GM10847 (cell line): ENCODE measurements around the gene ECE1.

Source experiments
- POLR2A ChIP-seq: IDR thresholded peaks from 2 replicates; pipeline ENCODE4 v1.6.1; 2011; ENCODE audit not compliant: insufficient read length; ENCODE audit errors: extremely low read depth

The ECE1 gene

DNA sequence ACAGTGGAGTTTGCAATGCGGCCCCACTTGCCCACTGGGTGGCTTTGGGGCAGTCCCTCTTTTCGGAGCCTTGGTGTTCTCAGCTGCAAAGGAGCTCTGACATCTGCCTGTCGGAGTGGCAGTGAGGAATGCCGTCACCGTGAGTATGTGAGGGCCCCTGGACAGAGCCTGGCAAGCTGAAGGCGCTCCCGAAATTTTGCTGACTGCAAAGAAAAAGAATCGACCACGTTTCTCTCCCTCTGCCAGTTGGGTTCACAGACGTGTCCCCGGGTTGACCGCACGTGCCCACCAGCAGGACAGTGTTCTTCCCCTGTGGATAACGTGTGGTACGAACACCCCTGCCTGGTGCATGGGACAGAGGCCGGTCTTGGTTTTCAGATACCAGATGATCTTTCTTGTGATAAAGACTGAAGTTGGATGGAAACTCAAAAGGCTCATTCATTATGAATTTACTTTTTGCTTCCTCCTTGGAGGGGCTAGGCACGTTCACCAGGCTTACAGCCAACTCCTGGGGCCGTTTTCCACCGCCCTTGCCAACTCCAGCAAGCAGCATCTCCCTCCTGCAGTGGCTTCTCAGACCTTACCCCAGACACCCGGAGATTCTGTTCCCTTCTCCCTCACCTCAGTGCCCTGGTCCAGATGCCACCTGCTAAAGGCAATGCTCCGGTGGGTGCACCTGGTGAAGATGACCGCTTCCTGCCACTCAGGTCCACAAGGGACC is 29.7 kb downstream of the ECE1 start:
- no peak for TF ChIP-seq POLR2A

DNA sequence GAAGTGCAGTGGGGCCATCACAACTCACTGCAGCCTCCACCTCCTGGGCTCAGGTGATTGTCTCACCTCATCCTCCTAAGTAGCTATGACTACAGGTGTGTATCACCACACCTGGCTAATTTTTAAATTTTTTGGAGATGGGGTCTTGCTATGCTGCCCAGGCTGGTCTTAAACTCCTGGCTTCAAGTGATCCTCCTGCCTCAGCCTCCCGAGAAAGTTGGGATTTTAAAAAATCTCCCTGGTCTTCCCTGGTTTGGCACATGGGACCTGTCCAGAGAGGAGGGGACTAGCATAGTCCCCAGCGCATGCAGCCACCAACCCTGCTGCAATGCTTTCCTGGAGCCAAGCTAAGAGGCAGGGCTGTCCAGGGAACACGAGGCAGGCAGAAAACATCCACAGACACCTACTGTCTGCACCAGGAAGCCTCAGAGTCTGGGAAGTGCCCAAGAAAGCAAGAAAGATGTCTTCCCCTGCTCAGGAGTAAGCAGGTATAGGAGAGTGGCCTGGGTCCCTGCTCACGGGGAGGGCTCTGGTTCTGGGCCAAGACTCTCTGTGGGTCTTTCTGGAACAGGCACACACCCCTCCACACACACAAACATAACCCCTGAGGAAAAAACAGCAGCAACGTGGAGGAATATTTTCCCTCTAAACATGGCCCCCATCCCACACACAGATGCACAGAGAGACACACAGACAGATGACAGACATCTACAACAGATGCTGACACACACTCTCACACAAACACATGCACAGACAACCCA is 30.8 kb downstream of the ECE1 start:
- TF ChIP-seq POLR2A = no peak

DNA sequence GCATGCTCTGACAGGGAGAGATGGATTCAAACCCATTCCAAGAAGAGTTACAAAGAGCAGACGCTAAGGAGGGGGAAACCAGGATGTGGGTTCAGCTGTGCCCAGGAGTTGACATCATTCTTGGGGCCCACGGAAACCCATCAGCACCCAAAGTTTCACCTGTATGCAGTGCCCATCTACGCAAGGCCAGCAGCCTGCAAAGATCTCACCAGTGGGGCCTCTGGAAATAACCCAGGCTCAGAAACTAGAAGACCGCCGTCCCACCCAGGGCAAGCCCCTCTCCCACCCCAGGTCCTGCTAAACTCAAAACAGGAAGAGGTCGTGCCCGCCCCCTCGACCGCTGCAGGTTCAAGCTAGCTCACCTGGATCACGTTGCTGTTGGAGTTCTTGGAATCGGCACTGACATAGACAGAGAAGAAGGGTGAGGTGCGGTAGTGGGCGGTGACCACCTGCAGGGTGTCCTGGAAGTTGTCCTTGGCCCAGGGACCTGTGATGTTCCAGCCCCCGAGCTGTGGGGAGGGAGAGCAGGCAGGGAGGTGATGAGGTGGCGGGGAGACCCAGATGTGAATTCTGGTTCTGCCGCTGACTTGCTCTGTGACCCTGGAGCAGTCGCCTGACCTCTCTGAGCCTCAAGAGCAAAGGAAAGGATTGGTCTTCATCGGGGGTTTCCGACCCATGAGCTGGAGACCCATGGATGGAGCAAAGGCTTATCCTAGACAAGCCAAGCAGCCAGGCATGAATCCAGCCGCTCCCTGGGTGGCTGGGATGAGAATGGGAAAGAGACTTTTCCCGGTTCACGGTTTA is 31.7 kb downstream of the ECE1 start:
- TF ChIP-seq POLR2A = no peak

DNA sequence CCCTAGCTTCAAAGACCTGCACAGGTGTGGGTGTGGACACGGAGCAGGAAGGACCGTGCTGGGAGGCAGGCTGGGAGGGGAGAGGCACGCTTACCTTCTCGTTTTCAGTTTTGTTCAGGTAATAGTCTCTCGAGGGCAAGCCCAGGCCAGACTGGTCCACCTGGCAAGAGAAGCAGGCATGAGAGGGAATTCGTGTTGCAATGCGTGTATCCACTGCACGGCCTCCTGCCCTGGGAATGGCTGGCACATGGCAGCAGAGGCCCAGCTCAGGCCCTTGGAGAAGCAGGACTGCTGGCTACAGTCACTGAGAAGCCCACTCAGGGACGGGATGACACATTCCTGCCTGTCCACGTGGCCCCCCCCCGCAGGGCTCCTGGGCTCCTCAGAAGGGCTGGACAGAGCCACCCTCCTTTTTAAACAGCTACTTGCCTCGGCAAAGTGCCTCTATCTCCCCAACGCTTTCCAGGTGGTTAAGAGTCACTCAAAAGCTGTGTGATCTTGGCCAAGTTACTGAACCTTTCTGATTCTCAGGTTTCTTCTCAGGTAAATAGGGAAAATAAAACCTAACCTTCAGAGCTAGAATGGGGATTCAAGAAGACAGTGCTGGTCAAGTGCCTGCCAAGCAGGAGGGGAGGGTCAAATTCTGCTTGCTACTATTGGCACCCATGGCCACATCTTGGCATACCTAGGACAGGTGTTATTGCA is 32.7 kb downstream of the ECE1 start:
- no peak for TF ChIP-seq POLR2A

DNA sequence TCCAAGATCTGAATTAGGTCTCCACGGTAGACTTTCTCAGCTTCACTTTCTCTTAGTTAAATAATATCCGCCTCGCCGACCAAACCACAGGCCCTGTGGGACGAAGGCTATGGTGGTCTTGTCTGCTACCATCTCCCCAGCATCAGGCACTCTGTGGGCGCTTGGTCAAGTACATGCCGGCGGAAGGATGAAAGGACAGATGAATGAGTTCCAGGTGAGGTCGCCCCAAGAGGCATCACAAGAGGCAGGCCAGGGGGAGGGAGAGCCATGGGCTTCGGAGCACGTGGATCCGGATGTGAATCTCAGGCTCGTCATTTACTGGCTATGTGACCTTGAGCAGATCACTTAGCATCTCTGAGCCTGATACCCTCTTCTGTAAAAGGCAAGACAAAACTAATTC is 33.5 kb downstream of the ECE1 start:
- no peak for TF ChIP-seq POLR2A

DNA sequence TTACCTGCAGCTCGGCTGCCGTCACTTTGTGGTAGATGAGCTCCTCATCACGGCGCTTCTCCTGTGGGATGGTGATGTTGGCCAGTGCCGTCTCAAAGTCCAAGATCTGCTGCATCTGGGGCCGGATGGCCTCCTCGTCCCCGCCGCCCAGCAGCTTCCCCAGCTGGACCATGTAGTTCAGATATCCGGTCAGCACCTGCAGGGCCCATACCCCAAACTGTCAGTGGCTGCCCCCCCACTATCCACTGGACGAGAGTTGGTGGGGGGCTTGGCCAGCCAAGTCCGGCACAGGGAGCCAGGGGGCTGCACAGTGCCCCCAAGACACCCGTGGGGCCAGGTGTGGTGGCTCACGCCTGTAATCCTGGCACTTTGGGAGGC is 34.3 kb downstream of the ECE1 start:
- no peak for TF ChIP-seq POLR2A

DNA sequence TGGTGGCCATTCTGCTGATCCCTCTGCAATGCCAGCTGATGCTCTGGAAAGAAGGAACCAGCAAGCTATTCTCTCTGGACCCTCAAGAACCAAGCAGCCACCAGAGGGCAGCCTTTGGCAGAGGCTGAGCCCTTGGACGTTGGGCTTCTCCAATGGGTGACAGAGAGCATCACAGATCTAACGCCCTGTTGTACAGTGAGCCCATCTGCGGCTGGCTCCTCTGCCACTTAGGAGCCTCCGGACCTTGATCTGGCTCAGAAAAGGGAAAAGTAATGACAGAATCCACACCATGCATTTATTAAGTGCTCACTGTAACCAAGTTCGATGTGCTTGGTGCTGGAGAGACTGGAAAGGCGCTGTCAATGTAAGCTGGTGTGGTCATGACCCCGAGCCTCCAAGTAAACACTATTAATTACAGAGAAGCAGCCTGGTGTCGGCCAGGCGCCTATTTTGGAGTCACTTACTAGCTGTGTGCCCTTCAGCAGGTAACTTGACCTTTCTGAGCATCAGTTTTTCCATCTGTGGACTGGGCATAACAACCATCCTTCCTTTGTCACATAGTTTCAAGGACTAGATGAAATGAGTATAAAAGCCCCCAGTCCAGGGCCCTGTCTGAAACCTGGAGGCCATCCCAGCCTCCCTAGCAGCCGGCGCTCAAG is 34.9 kb downstream of the ECE1 start:
- TF ChIP-seq POLR2A = no peak

DNA sequence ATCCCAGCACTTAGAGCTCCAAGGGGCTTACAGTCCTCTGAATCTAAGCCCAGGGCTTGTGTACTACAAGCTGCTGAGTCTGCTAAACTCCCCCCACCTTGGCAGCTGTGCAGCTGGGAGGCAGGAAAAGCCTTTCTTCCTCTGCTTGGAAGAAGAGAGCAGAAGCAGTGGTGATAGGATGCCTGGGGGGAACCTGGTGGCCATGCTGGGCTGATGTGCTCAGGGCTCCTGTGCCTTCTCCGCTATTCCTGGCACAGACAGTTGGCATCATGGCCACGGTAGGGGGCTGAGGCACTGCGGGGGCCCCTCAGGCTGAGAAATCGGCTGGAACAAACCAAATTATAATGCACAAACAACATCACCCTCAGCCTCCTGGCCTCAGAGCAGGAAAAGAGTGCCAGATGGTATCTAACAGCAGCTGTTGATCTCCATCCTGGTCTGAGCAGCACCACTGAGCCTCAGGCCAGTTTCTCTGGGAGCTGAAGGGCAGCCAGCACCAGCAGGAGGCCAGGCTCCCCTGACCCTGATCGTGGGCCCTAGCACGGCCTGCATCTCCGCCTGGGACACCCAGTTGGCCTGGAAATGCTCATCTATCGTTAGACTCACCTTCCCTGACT is 35.8 kb downstream of the ECE1 start:
- TF ChIP-seq POLR2A = no peak

DNA sequence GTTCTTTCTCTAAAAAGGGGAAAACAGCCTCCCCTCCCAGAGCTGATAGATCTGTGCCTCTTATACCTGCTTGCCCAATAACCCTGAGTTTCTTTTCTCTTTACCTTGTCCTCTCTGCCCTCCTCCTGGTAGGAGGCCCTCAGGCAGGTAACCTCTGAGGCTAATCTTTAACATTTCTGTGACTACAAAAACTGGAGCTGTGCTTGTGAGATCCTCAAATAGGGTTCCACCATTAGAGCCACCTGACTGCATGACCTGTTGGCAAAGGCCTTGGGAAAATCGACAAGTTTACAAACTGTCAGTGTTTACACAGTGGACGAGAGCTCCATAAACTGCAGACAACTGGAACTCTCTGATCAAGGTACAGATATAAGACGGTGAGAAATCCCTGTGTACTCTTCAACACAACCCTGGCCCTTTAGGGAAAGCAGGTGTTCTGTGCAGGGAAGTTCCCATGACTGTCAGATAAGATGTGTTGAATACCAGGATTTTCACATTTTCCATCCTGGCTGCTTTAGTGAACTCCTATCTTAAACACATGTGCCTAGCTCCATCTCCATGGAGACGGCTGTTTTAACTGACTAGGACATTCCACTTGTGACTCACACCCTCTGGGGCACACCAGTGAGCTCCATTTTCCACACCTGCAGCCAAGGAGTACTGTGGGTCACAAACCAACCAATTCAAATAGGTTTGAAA is 38.3 kb downstream of the ECE1 start:
- TF ChIP-seq POLR2A = no peak

DNA sequence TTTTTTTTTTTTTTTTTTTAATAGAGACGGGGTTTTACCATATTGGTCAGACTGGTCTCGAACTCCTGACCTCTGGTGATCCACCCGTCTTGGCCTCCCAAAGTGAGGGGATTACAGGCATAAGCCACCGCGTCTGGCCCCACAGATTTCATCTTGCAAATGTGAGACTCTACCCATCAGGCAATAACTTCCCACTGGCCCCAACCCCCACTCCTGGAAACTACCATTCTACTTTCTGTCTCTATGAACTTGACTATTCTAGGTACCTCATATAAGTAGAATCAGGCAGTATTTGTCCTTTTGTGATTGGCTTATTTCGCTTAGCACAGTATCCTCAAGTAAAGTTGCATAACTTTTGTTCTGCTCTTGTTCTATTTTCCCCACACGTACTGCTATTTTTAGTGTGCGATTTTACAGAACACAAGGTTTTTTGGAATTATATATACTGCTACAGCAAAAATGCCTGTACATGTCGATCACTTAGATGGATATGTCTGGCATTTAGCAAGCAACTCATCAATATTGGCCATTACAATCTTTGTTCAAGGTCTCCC is 40.2 kb downstream of the ECE1 start:
- no peak for TF ChIP-seq POLR2A

DNA sequence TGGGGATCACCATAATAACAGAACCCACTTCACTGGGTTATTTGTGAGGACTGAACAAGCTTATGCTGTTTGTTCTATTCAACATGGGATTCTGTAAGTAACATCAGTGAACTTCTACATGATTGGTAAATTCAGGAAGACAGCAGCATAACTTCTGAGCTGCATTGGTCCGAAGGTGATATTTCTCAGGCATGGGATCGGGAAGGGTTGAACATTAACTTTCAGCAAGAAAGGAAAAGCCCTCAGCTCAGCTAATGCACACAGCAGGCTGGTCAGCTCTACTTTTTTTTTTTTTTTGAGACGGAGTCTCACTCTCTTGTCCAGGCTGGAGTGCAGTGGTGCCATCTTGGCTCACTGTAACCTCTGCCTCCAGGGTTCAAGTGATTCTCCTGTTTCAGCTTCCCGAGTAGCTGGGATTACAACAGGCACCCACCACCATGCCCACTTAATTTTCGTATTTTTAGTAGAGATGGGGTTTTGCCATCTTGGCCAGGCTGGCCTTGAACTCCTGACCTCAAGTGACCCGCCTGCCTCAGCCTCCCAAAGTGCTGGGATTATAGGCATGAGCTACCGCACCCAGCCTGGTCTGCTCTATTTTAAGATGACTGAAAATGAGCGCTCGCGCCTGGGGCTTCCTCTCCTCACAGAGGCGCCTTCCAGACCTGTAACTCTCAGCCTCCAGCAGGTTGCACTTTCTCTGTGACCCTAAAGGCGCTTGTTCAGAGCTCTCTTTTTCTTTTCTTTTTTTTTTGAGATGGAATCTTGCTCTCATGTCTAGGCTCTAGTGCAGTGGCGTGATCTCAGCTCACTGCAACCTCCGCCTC is 42.2 kb downstream of the ECE1 start:
- no peak for TF ChIP-seq POLR2A

DNA sequence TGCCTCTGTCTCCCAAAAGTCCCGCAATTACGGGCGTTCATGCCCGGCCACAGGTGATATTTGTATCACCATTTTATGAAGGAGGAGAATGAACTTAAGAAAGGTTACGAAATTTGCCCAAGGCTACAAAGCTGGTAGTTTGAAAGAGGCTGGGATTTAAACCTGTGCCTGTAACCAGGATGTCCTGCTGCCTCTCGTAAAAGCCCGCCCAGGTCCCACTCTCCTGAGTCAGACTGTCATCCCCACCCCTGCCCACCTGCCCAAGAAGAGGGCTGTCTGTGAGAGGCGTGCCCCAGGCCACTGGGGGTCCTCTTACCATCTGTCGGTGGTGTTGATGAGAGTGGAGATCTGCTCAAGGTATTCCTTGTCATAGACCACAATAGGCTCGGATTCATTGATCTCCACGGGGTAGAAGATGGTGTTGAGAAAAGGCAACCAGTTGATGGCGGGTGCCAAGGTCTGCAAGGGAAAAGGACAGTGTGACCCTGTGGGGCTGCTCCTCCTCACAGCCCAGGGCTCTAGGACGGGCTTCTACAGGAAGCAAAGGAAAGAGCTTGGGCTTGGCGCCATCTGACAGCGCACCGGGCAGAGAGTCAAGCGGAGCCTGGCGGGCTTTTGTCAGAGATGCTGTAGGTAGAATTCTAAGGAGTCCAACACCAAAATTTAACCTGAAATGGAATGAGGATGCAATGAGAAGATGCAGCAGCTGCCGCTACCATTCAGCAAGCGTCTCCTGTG is 43.2 kb downstream of the ECE1 start:
- no peak for TF ChIP-seq POLR2A
